HCT116 (cell line): ENCODE data around the gene LSM4.
A peak's percentile ranks its signal among the peaks of the same experiment; 100 is the strongest.

ENCODE experiments used
- CTCF ChIP-seq, 3 experiments: fragments of 200-600 bp in 1 of 3; sonication (generic) in 1 of 3; IDR thresholded peaks in 2 of 3; conservative IDR thresholded peaks in 1 of 3; 2 replicates each; pipeline ENCODE4 v1.5.1; 2012 to 2017; ENCODE audit warnings: low read depth in 2 of 3, low read length in 2 of 3, antibody characterized with exemption in 1 of 3, borderline replicate concordance in 1 of 3, control low read depth in 1 of 3, mild to moderate bottlenecking in 1 of 3, mixed read lengths in 1 of 3, mixed run types in 1 of 3, moderate library complexity in 1 of 3; ENCODE audit not compliant: insufficient read depth in 1 of 3
- EZH2phosphoT487 ChIP-seq: fragments of 200-600 bp; IDR thresholded peaks from 2 replicates; pipeline ENCODE4 v1.6.1; 2018; ENCODE audit warnings: antibody characterized with exemption, borderline replicate concordance
- SIN3A ChIP-seq: IDR thresholded peaks from 2 replicates; pipeline ENCODE4 v1.6.1; 2012; ENCODE audit warnings: low read depth
- SP1 ChIP-seq: IDR thresholded peaks from 2 replicates; pipeline ENCODE4 v1.6.1; 2012; ENCODE audit warnings: low read depth
- ZFX ChIP-seq: fragments of 450-650 bp; IDR thresholded peaks from 2 replicates; pipeline ENCODE4 v1.6.1; 2017

DNA sequence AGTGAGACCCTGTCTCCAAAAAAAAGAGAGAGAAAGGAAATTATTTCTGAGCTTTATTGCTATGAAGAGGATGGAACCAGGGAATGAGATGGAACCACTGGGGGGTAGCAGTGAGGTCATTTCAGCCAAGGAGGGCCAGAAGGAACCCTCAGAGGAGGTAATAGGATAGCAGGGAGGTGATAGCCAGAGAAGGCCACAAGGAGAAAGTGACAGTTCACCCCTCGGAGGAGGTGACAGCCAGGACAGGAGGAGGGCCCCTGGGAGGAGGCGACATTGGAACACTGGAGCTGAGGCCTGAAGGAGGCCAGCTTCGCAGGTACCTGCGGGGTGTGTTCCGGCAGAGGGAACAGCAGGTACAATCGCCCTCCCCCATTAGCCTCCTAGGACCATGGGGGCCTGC, 16.8 kb upstream of the LSM4 start:
- TF ChIP-seq ZFX (no peak), CTCF (IDR thresholded peaks at IDR 0.05 in 2 of 3, conservative IDR thresholded peaks at IDR 0.05 in 1 of 3; ENCODE audit: borderline replicate concordance in 1 of 3, insufficient read depth in 1 of 3, low read depth in 2 of 3, low read length in 2 of 3) (peak in 2 of 3 experiments; percentile 33 to 37; a peak in 5 of 6 replicates), EZH2phosphoT487 (no peak), SIN3A (no peak), SP1 (no peak)
